HG02588 (cell line): ENCODE measurements around the gene SRSF7.
"Not testable (repeated sequence)": the region's sequence is repeated elsewhere in the genome, so short reads cannot be mapped to it uniquely, and the experiment has no call there.

Source experiments
- ATAC-seq: cut with Tn5 transposase; IDR thresholded peaks from one replicate; pipeline ENCODE4 v1.9.1; 2021; ENCODE audit warnings: mild to moderate bottlenecking, moderate library complexity; ENCODE audit not compliant: unreplicated experiment

The SRSF7 gene

DNA sequence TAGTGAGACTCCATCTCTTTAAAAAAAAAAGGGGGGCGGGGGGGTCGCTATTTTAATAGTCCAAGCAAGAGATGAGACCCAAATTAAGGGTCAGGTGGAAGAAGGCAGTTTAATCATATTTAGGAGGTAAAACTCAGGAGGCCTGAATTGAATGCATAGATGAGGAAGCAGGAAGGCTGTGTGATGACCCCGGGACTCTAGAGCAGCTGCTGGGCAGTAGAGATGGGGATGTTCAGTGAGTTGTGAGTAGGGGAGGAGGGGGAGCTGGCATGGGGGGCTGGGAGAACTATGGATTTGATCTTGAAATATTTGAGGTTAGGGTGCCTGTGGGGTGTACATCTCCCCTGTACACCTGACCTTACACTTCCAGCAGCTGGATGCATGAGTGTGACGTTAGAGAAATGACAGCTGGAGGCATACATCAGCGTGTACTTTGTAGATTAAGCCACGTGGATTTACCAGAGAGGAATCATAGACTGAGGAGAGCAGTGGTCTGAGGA, 44.3 kb downstream of the SRSF7 start:
- no peak for ATAC-seq

DNA sequence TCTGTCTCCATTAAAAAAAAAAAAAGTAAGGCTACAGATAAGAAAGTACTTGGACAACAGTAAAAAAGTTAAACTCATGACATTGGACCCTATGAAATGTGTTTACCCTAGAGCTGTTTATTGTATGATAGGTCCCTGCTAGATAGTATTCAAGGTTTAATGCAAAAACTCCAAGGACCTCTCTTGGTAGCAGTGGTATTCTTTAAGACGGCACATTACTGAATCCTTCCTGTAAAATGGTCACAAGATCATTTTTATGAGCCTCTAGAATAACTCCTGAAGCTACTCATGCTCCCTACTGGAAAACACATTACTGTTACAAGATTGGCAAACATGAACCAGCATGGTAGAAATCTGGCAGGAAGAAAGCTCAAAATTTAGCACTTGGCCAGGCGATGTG, 46.5 kb downstream of the SRSF7 start:
- ATAC-seq = no peak

DNA sequence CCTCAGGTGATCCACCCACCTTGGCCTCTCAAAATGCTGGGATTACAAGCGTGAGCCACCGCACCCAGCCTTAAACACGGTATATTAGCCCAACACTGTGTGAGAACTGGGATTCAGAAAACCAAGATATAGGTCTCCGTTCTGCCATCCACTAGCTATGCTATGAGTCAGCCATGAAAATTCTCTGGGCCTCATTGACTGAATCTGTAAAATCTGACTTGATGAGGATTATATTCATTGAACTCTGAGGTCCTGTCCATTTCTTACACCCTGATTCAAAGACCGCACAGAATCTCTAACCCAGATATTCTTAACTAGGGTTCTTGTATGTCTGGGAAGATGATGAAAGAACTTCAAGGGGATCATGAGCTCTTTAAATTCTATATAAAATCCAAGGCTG, 47.8 kb downstream of the SRSF7 start:
- not testable (repeated sequence) for ATAC-seq

DNA sequence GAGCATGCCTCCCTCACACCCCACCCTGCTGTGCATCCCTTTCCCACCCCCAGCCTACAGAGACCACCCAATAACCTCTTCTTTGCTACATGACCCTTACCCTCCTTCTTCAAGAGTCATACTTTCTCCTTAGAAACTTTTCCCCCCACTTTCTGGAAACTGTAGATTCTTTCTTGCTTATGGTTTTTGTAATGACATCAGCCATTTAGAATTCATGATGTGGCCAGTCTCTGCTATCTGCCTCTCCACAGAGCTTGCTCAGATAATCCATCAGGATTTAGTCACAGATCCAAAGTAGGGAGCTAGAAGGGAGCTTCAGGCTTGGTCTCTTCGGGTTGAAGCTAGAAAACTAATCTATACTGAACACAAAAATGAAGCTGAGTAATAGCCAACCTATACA, 48.7 kb downstream of the SRSF7 start:
- ATAC-seq = no peak

DNA sequence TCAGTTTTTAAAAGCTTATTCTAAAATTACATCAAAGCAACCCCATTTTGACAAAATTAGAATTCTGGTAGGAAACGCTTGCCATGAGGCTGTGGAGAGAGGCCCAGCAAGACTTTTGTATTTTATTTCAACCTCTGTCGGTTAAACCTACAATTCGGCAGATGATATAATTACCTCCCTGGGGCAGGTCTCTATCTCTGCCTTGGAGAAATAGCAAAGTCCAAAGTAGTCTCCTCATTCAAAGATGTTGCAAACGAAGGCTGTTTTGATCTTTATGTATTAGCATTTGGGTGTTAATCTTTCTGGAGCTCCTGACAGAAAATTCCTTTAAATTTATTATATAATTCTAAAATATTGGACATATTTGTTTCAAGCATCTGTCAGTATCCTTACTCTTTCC, 49.6 kb downstream of the SRSF7 start:
- no peak for ATAC-seq

DNA sequence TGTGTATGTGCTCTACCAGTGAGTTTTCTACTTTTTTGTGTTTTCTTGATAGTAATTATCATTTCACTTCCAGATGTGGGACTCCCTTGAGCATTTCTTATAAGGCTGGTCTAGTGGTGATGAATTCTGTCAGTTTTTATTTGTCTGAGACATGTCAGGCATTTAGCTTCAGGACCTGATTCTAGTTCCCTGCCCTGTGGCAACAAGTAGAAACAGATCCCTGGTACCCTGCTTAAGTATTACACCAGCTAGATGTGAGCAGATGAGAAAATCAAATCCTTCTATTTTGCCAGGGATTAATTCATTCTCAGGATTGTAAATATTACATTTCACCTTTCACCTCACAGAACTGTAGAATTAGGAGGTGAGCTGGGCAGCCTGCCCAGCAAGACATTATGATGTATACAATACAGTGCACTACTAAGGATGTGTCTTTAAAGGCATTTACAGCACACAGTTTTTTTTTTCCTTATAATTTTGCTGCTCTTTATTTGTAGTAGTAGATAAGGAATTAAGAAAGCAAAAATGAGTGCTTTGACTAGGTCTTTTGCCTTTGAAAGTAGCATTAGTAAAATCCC, 50.2 kb downstream of the SRSF7 start:
- no peak for ATAC-seq

DNA sequence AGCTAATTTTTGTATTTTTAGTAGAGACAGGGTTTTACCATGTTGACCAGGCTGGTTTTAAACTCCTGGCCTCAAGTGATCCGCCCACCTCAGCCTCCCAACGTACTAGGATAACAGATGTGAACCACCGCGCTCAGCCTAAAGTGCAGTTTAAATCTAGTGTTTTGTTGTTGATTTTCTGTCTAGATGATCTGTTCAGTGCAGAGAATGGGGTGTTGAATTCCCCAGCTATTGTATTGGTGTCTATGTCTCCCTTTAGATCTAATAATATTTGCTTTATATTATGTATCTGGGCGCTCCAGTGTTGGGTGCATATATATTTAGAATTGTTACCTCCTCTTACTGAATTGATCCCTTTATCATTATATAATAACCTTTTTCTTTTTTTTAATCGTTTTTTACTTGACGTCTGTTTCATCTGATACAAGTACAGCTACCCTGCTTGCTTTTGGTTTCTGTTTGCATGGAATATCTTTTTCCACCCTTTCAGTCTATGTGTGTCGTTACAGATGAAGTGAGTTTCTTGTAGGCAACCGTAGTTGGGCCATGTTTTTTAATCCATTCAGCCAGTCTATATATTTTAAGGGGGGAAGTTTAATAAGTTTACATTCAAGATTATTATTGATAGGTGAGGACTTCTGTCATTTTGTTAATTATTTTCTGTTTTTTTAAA, 50.9 kb downstream of the SRSF7 start:
- ATAC-seq = no peak

DNA sequence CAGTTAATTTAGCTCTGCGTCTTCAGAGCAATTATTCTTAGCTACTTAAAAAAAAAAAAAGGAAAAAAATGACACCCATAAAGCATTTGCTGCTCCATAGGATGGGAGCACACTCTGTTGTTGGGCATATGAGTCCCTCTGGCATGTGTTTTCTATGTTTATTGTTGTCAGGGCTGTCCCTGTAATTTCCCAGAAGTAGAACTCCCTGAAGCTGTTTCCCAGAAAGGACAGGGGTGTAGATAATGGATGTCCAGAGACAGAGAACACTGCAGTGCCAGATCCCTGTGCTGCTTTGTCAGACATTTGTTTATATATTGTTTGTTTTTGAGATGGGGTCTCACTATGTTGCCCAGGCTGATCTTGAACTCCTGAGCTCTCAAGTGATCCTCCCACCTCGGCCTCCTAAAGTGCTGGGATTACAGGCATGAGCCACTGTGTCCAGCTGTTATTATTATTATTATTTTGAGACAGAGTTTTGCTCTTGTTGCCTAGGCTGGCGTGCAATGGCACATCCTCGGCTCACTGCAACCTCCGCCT, 52.6 kb downstream of the SRSF7 start:
- ATAC-seq = no peak

DNA sequence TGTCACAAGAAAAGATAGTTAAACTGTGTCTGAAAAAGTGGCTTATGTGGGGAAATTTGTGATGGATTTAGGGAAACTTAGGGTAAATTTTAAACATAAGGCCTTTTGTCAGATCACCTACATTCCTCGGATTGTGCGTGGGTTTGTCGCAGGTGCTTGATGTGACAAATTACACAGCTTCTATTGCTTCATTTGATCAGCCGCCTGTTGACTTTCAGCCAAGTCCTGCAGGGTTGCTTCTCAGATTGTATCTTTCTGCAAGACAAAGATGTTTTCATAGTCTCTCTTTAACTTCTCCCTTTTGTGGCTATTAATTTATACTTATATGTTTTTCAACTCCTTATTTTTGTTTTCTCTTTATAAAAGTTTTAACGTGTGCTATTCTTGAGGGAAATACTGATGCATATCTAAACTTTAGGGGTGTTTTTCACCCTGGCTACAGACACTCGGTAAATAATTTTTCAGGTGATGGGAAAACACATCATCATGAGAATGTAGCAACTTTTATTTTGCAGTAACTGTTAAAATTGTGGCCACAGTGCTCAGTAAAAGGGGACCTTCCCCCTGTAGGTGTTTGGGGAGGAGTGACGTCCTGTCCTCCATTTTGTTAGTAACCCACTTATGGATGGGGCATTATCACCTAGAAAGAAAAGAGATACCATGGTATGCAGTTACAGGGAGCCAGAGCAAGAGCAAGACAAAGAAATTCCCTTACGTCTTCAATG, 53.9 kb downstream of the SRSF7 start:
- ATAC-seq = no peak
